ENCODE data around the gene RNF14. TPM values are rescaled to one million over a fixed set of nuclear protein-coding genes. Genes with fewer than 3 reads are reported as not detected.

Gene RNF14
- total RNA-seq, 1 experiment from 2014 or later, result 72.1 TPM

- ChIA-PET POLR2A (interaction anchor here (0.5 kb wide), 1 partner anchor 65 kb away, joined by 6 read pairs; no protein-coding TSS in a partner anchor), CTCF (no interaction called here)
- BruUV-seq (replicated peaks), result no TSS peak
- no peak for TF ChIP-seq POLR2AphosphoS5 (IDR thresholded peaks at IDR 0.05; ENCODE audit: low read depth, low read length)
- no peak for TF ChIP-seq CTCF (IDR thresholded peaks at IDR 0.05)
- TF ChIP-seq REST (IDR thresholded peaks at IDR 0.05; ENCODE audit: insufficient read depth in 1 of 2, low read depth in 2 of 2, low read length in 1 of 2), result no peak
- no peak for TF ChIP-seq TCF7L2 (IDR thresholded peaks at IDR 0.05; ENCODE audit: low read depth, low read length)
- no peak for TF ChIP-seq SIN3A (IDR thresholded peaks at IDR 0.05; ENCODE audit: borderline replicate concordance, insufficient read depth, low read depth, low read length)
- Histone ChIP-seq H3K4me3 (ENCODE audit: low read depth in 2 of 2, low read length in 2 of 2) (no peak overlapping the region), H3K36me3 (ENCODE audit: control insufficient read depth, insufficient read depth, low read length) (peaks cover 27% of the 10 kb centered on the region), H3K4me1 (ENCODE audit: control insufficient read depth, insufficient read depth, low read length) (peaks cover 3% of the 10 kb centered on the region; the same call in 1 of the 2 replicates), H3K9me3 (ENCODE audit: control insufficient read depth, insufficient read depth, low read depth, low read length) (no peaks in the 10 kb centered on the region), H3K27ac (ENCODE audit: low read length) (no peak overlapping the region), H3K27me3 (ENCODE audit: control insufficient read depth, insufficient read depth, low read length) (no peaks in the 10 kb centered on the region)
- DNase-seq (ENCODE audit: low read depth, low spot score) (no peak), ATAC-seq (no peak)
- intact Hi-C loops (cut with micrococcal nuclease; ENCODE audit: unreplicated experiment) (no loop called here), in situ Hi-C loops (cut with HindIII; ENCODE audit: low pct_unique_long_range_greater_than_20kb, low sequenced_read_pairs) (no loop called here)
These were observed 38.3 kb downstream of the RNF14 start for GRCh38 chr5:142007237-142007544.

GRCh38 chr5:142008813-142009212, 39.9 kb downstream of the RNF14 start:
- in situ Hi-C loops (cut with HindIII; ENCODE audit: low pct_unique_long_range_greater_than_20kb, low sequenced_read_pairs), result no loop called here
- H3K27ac ChIP-seq (ENCODE audit: low read length), result no peak overlapping the region
- H3K36me3 ChIP-seq (ENCODE audit: control insufficient read depth, insufficient read depth, low read length), result peaks cover 20% of the 10 kb centered on the region
- H3K27me3 ChIP-seq (ENCODE audit: control insufficient read depth, insufficient read depth, low read length), result no peaks in the 10 kb centered on the region
- H3K4me1 ChIP-seq (ENCODE audit: control insufficient read depth, insufficient read depth, low read length), result peaks cover 10% of the 10 kb centered on the region
- ChIA-PET POLR2A (no interaction called here), CTCF (no interaction called here)
- H3K4me3 ChIP-seq (ENCODE audit: low read depth in 2 of 2, low read length in 2 of 2), result no peak overlapping the region
- intact Hi-C loops (cut with micrococcal nuclease; ENCODE audit: unreplicated experiment), result no loop called here
- ATAC-seq (no peak), DNase-seq (ENCODE audit: low read depth, low spot score) (no peak)
- no peaks in the 10 kb centered on the region for H3K9me3 ChIP-seq (ENCODE audit: control insufficient read depth, insufficient read depth, low read depth, low read length)
- BruUV-seq (replicated peaks), result no TSS peak
- no peak for TF ChIP-seq REST (IDR thresholded peaks at IDR 0.05; ENCODE audit: insufficient read depth in 1 of 2, low read depth in 2 of 2, low read length in 1 of 2)
- no peak for TF ChIP-seq SIN3A (IDR thresholded peaks at IDR 0.05; ENCODE audit: borderline replicate concordance, insufficient read depth, low read depth, low read length)
- no peak for TF ChIP-seq POLR2AphosphoS5 (IDR thresholded peaks at IDR 0.05; ENCODE audit: low read depth, low read length)
- TF ChIP-seq TCF7L2 (IDR thresholded peaks at IDR 0.05; ENCODE audit: low read depth, low read length), result no peak
- no peak for TF ChIP-seq CTCF (IDR thresholded peaks at IDR 0.05)
